ENCODE data around the gene OASL.

- no peak for TF ChIP-seq CTCF (IDR thresholded peaks at IDR 0.05)
- no peak for TF ChIP-seq EZH2 (IDR thresholded peaks at IDR 0.05)
Measured at GRCh38 chr12:120983759-120984158, 55.3 kb downstream of the OASL start.
